ENCODE data around the gene SMPX. TPM values are rescaled to one million over a fixed set of nuclear protein-coding genes. Genes with fewer than 3 reads are reported as not detected.

SMPX gene
- total and polyA plus RNA-seq, 2 of the 4 experiments (the other 2 are of a cell fraction): not detected

DNA sequence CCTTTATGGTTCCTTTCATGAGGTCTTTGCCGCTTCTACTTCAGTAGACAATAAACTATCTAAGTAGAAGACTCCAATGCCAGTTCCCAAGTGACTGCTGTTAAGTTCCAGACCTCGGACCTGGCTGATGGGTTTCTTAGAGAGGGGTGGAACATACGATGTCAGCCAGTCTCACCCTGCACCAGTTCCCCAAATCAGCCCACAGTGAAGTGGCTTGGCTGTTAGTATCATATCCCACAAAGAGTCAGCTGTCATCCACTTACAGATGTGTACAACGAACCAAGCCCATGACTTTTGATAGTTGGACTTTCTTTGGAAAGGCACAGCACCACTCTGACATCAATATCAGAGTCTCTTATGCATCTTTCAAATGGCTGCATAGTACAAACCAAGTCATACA, 91.7 kb downstream of the SMPX start:
- no peak overlapping the region for H2AFZ ChIP-seq (replicated peaks; ENCODE audit: low read length, poor library complexity)
- no peak overlapping the region for H3K56ac ChIP-seq (ENCODE audit: extremely low read depth, insufficient read depth, low read length)
- H3K14ac ChIP-seq (replicated peaks; ENCODE audit: low read depth, low read length): no peak overlapping the region
- no peak overlapping the region for H3K4ac ChIP-seq (ENCODE audit: low read depth, low read length)
- WGBS, 2 experiments (ENCODE audit: extremely low coverage in 2 of 2, insufficient read length in 1 of 2): 50% methylated on average over 1 of the region's 4 CpGs; no CpG with 5 or more reads in 1 of the 2 experiments
- H3K9me3 ChIP-seq (ENCODE audit: control insufficient read depth, insufficient read depth, low read length): no peaks in the 10 kb centered on the region
- H4K91ac ChIP-seq (ENCODE audit: insufficient read depth, low read depth, low read length): no peak overlapping the region
- H3K79me1 ChIP-seq (ENCODE audit: low read depth in 1 of 2, low read length in 2 of 2): no peaks in the 10 kb centered on the region
- no peak overlapping the region for H3K4me2 ChIP-seq (ENCODE audit: low read depth, low read length)
- H3K9me1 ChIP-seq (ENCODE audit: insufficient read depth, low read length): no peaks in the 10 kb centered on the region
- ChIA-PET POLR2A (ENCODE audit: unreplicated experiment) (no interaction called here), CTCF (no interaction called here)
- no peak overlapping the region for H2BK5ac ChIP-seq (ENCODE audit: low read depth, low read length, poor library complexity, severe bottlenecking)
- H3K27ac ChIP-seq (ENCODE audit: insufficient read depth, low read length): no peak overlapping the region
- no peak overlapping the region for H3K18ac ChIP-seq (ENCODE audit: low read depth, low read length)
- no peak for ATAC-seq (ENCODE audit: low read depth)
- H3K4me1 ChIP-seq (ENCODE audit: control insufficient read depth, insufficient read depth, low read length): no peaks in the 10 kb centered on the region
- H2AK5ac ChIP-seq (ENCODE audit: low read depth, low read length): no peak overlapping the region
- no peak overlapping the region for H3K4me3 ChIP-seq (ENCODE audit: insufficient read depth, low read depth, low read length)
- H3K27me3 ChIP-seq (ENCODE audit: control insufficient read depth, insufficient read depth, low read length): peaks cover 3% of the 10 kb centered on the region; the same call in 1 of the 2 replicates
- no TSS peak for BruUV-seq (replicated peaks)
- in situ Hi-C loops (cut with MboI; ENCODE audit: low sequenced_read_pairs): no loop called here
- H3K9ac ChIP-seq (ENCODE audit: low read depth, low read length): no peak overlapping the region
- no peak overlapping the region for H3K23ac ChIP-seq (ENCODE audit: low read depth, low read length)
- dilution Hi-C loops (cut with HindIII; ENCODE audit: low sequenced_read_pairs, unreplicated experiment): no loop called here
- H2AK9ac ChIP-seq (replicated peaks; ENCODE audit: low read depth, low read length, poor library complexity): no peak overlapping the region
- no peak overlapping the region for H2BK15ac ChIP-seq (ENCODE audit: low read depth, low read length)
- no peak for DNase-seq
- no peaks in the 10 kb centered on the region for H3K36me3 ChIP-seq (ENCODE audit: control insufficient read depth, insufficient read depth, low read length)
- no peaks in the 10 kb centered on the region for H4K20me1 ChIP-seq (ENCODE audit: insufficient read depth, low read length)
- no peak overlapping the region for H2BK120ac ChIP-seq (ENCODE audit: low read depth, low read length)
- no peak overlapping the region for H2BK20ac ChIP-seq (ENCODE audit: low read depth, low read length)
- H4K8ac ChIP-seq (ENCODE audit: low read depth in 2 of 2, low read length in 2 of 2): no peak overlapping the region
- intact Hi-C loops (cut with micrococcal nuclease): no loop called here
- TF ChIP-seq RFX5 (IDR thresholded peaks at IDR 0.05; ENCODE audit: low read depth, low read length) (no peak), MAZ (IDR thresholded peaks at IDR 0.05; ENCODE audit: borderline replicate concordance, low read depth, low read length) (no peak), RAD21 (IDR thresholded peaks at IDR 0.05; ENCODE audit: low read length) (no peak), FOS (IDR thresholded peaks at IDR 0.05; ENCODE audit: low read depth, low read length) (no peak), ELK1 (IDR thresholded peaks at IDR 0.05; ENCODE audit: borderline replicate concordance, low read depth, low read length) (no peak), RCOR1 (IDR thresholded peaks at IDR 0.05; ENCODE audit: insufficient replicate concordance, low read length) (no peak), BHLHE40 (IDR thresholded peaks at IDR 0.05; ENCODE audit: low read depth, low read length) (no peak), MXI1 (IDR thresholded peaks at IDR 0.05; ENCODE audit: borderline replicate concordance, low read depth, low read length) (no peak), MAFK (IDR thresholded peaks at IDR 0.05; ENCODE audit: low read depth, low read length) (no peak), POLR2A (IDR thresholded peaks at IDR 0.05; ENCODE audit: low read depth, low read length) (no peak), CTCF (conservative IDR thresholded peaks at IDR 0.05; ENCODE audit: low read depth, low read length) (no peak), SMC3 (IDR thresholded peaks at IDR 0.05; ENCODE audit: low read depth, low read length) (no peak)
- TF ChIP-seq, protein P1, sequence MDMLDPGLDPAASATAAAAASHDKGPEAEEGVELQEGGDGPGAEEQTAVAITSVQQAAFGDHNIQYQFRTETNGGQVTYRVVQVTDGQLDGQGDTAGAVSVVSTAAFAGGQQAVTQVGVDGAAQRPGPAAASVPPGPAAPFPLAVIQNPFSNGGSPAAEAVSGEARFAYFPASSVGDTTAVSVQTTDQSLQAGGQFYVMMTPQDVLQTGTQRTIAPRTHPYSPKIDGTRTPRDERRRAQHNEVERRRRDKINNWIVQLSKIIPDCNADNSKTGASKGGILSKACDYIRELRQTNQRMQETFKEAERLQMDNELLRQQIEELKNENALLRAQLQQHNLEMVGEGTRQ (IDR thresholded peaks at IDR 0.05; ENCODE audit: low read depth, low read length): no peak
- no peak overlapping the region for H4K5ac ChIP-seq (ENCODE audit: low read depth, low read length)
